SK-N-MC (cell line): ENCODE results near the gene HIP1R.
A peak's percentile ranks its signal among the peaks of the same experiment; 100 is the strongest.

Source experiments
- DNase-seq: peaks from one replicate; pipeline ENCODE4 v3.0.0-alpha.2; 2011; ENCODE audit warnings: low read depth, low spot score
- H3K27ac ChIP-seq: fragments of 200-600 bp; sonication (generic); 2 replicates; pipeline ENCODE4 v1.5.1; 2016; ENCODE audit warnings: mixed run types
- H3K36me3 ChIP-seq: fragments of 200-600 bp; sonication (generic); 2 replicates; pipeline ENCODE4 v1.6.1; 2017; ENCODE audit warnings: antibody characterized with exemption, low read length, mixed read lengths; ENCODE audit not compliant: insufficient read depth
- H3K4me3 ChIP-seq: fragments of 200-600 bp; sonication (generic); 2 replicates; pipeline ENCODE4 v1.5.1; 2016
- H3K9ac ChIP-seq: fragments of 200-600 bp; sonication (generic); 2 replicates; pipeline ENCODE4 v1.8.0; 2017; ENCODE audit warnings: mixed run types, mixed read lengths; ENCODE audit not compliant: insufficient read length
- H3K9me3 ChIP-seq: fragments of 200-600 bp; sonication (generic); 2 replicates; pipeline ENCODE4 v1.6.1; 2017; ENCODE audit warnings: low read depth, mild to moderate bottlenecking, antibody characterized with exemption, low read length, moderate library complexity, mixed read lengths
- EZH2 ChIP-seq: fragments of 200-600 bp; sonication (generic); IDR thresholded peaks from one replicate; pipeline ENCODE4 v1.6.1; 2017; ENCODE audit warnings: antibody characterized with exemption
- FOXP2 ChIP-seq: optimal IDR thresholded peaks from 2 replicates; pipeline ENCODE3; 2011; ENCODE audit warnings: mild to moderate bottlenecking, moderate library complexity; ENCODE audit not compliant: insufficient read depth; ENCODE audit errors: extremely low read length, control extremely low read depth
- POLR2AphosphoS5 ChIP-seq: IDR thresholded peaks from 2 replicates; pipeline ENCODE4 v1.6.1; 2012; ENCODE audit warnings: mild to moderate bottlenecking, low read depth, low read length, borderline replicate concordance

HIP1R gene

GRCh38 chr12:122823429-122823828 lies 11.8 kb upstream of the HIP1R start:
- H3K36me3 ChIP-seq: no peaks in the 10 kb centered on the region
- TF ChIP-seq POLR2AphosphoS5 (no peak), EZH2 (no peak), FOXP2 (no peak)
- no peak overlapping the region for H3K27ac ChIP-seq
- no peak for DNase-seq
- no peak overlapping the region for H3K4me3 ChIP-seq
- no peak overlapping the region for H3K9ac ChIP-seq
- no peaks in the 10 kb centered on the region for H3K9me3 ChIP-seq

DNA sequence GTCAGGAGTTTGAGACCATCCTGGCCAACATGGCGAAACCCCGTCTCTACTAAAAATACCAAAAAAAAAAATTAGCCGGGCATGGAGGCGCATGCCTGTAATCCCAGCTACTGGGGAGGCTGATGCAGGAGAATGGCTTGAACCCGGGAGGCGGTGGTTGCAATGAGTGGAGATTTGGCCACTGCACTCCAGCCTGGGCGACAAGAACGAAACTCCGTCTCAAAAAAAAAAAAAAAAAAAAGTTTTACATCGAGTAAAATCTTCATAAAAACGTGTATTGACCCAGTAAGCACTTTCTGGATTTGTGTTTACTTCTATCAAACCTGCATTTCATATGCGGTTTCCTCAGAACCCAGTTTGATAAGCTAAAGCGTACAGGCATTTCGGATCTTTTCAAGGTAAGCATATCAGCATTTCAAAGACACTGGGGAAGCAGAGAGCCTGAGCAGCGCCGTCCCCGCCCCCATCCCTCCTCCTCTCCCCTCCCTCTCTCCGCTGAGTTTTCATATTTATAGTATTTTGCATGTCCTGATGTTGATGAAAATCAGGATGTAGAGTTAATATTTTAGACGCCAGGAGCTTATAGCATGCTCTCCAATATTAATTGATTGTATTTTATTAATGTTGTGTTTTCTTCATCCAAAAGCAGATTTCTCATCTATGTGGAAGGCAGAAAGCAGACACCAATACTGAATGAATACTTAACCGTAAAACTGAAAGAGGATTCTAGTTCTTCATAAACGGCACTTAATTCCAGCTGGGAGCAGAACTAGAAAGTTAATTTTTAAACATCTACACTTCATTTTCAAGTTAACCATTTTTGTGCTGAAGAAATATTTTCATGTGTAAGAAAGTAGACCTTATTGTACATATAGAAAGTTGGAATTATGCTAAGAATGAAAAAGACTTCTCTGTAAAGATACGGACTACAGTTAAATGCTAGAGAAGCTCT lies 9.2 kb upstream of the HIP1R start:
- no peak for DNase-seq
- Histone ChIP-seq H3K27ac (peak overlapping the region; percentile 72; the same call in 1 of the 2 replicates), H3K9ac (peak overlapping the region; percentile 68), H3K4me3 (peak overlapping the region; percentile 84), H3K9me3 (no peaks in the 10 kb centered on the region), H3K36me3 (no peaks in the 10 kb centered on the region)
- TF ChIP-seq POLR2AphosphoS5: no peak
- no peak for TF ChIP-seq EZH2
- TF ChIP-seq FOXP2: no peak

GRCh38 chr12:122827258-122827657 lies 8.0 kb upstream of the HIP1R start:
- DNase-seq: no peak
- H3K27ac ChIP-seq: no peak overlapping the region
- no peak for TF ChIP-seq EZH2

DNA sequence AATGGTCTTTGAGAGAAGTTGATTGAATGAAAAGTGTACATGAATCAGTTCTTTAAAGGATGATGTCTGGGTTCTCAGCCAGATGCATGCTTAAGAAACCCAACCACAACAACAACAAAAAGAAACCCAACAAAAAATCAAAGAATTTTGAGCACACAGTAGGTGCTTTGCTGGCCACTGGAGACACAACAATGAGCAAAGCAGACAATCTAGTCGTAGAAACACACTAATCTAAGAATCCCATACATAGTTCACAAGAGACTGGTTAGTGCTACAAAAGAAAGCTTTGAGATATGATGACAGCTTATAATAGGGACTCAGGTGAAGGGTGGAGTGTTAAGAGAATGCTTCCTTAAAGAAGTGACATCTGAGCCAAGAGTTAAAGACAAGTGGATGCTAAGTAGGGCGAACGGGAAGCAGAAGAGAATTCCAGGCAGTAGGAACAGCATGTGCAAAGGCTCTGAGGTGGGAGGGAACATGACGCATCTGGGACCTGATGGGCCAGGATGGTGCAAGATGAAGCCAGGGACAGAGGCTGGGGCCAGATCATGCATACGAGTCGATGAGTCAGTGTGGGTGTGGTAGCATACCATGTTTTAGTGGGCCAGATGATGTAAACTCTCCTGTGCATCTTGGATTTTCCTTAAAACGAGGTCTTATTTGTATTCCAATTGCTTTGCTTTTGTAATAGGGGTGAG lies 4.6 kb upstream of the HIP1R start:
- Histone ChIP-seq H3K4me3 (no peak overlapping the region), H3K9ac (no peak overlapping the region), H3K36me3 (no peaks in the 10 kb centered on the region), H3K27ac (no peak overlapping the region), H3K9me3 (no peaks in the 10 kb centered on the region)
- no peak for DNase-seq
- TF ChIP-seq FOXP2 (no peak), EZH2 (no peak), POLR2AphosphoS5 (no peak)

More at GRCh38 chr12:122827258-122827657, 8.0 kb upstream of the HIP1R start:
- Histone ChIP-seq H3K4me3 (0 out of 2 replicates have a peak overlapping the region, but pooled peaks have one; percentile 17), H3K9ac (peak overlapping the region; percentile 68), H3K36me3 (no peaks in the 10 kb centered on the region), H3K9me3 (no peaks in the 10 kb centered on the region)

DNA sequence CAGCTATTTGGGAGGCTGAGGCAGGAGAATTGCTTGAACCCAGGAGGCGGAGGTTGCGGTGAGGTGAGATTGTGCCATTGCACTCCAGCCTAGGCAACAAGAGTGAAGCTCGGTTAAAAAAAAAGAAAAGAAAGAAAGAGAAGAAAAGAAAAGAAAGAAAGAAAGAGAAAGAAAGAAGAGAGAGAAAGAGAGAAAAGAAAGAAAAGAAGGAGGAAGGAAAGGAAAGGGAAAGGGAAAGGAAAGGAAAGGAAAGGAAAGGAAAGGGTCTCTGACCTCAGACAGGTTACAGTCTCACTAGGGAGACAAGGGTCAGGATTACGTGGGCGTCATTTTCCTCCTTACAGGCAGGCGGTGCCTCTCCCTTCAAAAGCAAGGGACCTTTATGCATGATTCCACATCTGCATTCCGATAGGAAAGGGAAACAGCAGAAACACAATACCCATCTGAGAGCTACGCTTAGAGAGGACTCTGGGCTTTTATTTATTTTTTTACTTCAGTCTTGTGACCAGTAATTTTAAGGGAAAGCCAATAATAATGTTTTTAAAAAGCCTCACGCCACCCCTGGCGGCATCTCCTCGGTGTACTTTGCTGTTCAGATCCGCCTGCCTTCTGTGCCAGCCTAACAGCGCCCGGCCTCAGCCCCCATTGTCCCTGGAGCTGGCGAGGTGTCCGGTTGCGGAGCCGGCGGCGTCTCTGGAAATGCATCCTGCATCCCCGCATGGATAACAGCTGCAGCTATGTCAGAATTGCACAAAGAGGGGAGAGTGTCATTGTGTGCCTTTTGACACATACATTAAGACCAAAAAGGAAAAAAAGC lies 945 bp upstream of the HIP1R start:
- H3K9ac ChIP-seq: no peak overlapping the region

GRCh38 chr12:122835750-122836026 lies 431 bp downstream of the HIP1R start:
- DNase-seq: no peak
- no peak overlapping the region for H3K27ac ChIP-seq
- peak overlapping the region; percentile 51 for H3K9ac ChIP-seq

More for the DNA sequence above, 945 bp upstream of the HIP1R start:
- no peaks in the 10 kb centered on the region for H3K9me3 ChIP-seq
- H3K27ac ChIP-seq: no peak overlapping the region
- no peaks in the 10 kb centered on the region for H3K36me3 ChIP-seq
- DNase-seq: no peak
- TF ChIP-seq FOXP2 (no peak), POLR2AphosphoS5 (no peak), EZH2 (no peak)
- peak overlapping the region; percentile 79 for H3K4me3 ChIP-seq

DNA sequence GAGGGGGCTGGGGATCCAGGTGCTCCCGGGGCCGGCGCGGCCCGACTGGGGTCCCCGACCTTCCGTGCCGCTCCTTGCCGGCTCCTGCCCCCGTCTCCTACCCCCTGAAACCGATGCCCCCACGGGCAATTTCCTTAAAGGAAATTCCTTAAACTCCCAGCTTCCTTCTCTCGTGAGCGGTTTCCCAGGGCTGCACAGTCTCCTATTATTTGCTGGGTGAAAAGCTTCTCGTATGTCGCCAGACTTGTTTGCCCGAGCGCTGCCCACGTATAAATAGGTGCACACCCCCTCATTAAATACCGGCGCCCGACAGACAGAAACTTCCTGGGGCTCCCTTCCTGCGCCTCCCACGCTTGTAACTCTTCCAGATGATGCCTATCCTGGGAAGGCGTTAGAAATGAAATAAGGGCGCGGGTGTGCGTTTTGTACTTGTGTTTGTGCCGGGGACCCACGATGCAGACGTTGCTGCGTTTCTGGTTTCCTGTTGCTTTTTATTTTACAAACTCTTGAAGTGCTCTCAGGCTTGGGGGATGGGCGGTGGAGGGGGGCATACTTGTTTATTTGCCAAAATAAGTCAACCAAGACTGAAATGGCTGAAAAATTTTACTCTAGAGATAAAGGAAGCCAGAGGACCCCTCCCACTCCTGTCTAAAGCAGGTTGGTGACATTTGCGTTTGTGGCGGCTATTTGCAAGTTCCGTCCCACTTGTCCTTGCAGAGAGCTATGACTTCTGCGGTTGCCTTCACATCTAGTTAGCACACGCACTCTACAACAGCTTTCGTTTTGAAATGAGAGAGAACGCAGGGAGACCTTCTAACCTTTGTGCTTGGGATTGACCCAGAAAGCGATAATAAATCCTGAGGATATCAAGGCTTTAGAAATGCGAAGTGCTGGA lies 1.0 kb downstream of the HIP1R start:
- peak; percentile 42 for DNase-seq
- no peak overlapping the region for H3K27ac ChIP-seq
- H3K4me3 ChIP-seq: peak overlapping the region; percentile 80
- TF ChIP-seq FOXP2: no peak
- TF ChIP-seq POLR2AphosphoS5: peak; percentile 53
- no peaks in the 10 kb centered on the region for H3K36me3 ChIP-seq
- H3K9ac ChIP-seq: peak overlapping the region; percentile 51
- H3K9me3 ChIP-seq: no peaks in the 10 kb centered on the region

More at GRCh38 chr12:122835750-122836026, 431 bp downstream of the HIP1R start:
- Histone ChIP-seq H3K36me3 (no peaks in the 10 kb centered on the region), H3K4me3 (peak overlapping the region; percentile 80), H3K9me3 (no peaks in the 10 kb centered on the region)
- no peak for TF ChIP-seq EZH2
- TF ChIP-seq FOXP2: no peak
